ENCODE data around the gene HOXD4.

HOXD4 gene

GRCh38 chr2:176125772-176126054, 25.6 kb upstream of the HOXD4 start:
- H3K36me3 Mint-ChIP-seq (ENCODE audit: low read depth), result peaks cover 29% of the 10 kb centered on the region
- peaks cover 49% of the 10 kb centered on the region for H3K27me3 Mint-ChIP-seq (ENCODE audit: low read depth)
- TF ChIP-seq, protein P1, sequence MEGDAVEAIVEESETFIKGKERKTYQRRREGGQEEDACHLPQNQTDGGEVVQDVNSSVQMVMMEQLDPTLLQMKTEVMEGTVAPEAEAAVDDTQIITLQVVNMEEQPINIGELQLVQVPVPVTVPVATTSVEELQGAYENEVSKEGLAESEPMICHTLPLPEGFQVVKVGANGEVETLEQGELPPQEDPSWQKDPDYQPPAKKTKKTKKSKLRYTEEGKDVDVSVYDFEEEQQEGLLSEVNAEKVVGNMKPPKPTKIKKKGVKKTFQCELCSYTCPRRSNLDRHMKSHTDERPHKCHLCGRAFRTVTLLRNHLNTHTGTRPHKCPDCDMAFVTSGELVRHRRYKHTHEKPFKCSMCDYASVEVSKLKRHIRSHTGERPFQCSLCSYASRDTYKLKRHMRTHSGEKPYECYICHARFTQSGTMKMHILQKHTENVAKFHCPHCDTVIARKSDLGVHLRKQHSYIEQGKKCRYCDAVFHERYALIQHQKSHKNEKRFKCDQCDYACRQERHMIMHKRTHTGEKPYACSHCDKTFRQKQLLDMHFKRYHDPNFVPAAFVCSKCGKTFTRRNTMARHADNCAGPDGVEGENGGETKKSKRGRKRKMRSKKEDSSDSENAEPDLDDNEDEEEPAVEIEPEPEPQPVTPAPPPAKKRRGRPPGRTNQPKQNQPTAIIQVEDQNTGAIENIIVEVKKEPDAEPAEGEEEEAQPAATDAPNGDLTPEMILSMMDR (IDR thresholded peaks at IDR 0.05; ENCODE audit: unreplicated experiment in 3 of 3), result no peak
- H3K4me3 Mint-ChIP-seq, result peak overlapping the region; percentile 91 to 95 (median 92)
- peaks cover 55% of the 10 kb centered on the region for H3K4me1 Mint-ChIP-seq
- H3K27ac Mint-ChIP-seq, result peak overlapping the region; percentile 99 to 100 (median 99)
- no peaks in the 10 kb centered on the region for H3K9me3 Mint-ChIP-seq

GRCh38 chr2:176126929-176127773, 24.2 kb upstream of the HOXD4 start:
- peaks cover 52% of the 10 kb centered on the region for H3K4me1 Mint-ChIP-seq
- TF ChIP-seq, protein P1 (IDR thresholded peaks at IDR 0.05; ENCODE audit: unreplicated experiment in 3 of 3), result peak; percentile 86 to 94 (median 88)
- peaks cover 43% of the 10 kb centered on the region for H3K27me3 Mint-ChIP-seq (ENCODE audit: low read depth)
- peak overlapping the region; percentile 99 to 100 (median 99) for H3K27ac Mint-ChIP-seq
- H3K4me3 Mint-ChIP-seq, result peak overlapping the region; percentile 91 to 98 (median 95)
- no peaks in the 10 kb centered on the region for H3K9me3 Mint-ChIP-seq
- H3K36me3 Mint-ChIP-seq (ENCODE audit: low read depth), result peaks cover 31% of the 10 kb centered on the region

GRCh38 chr2:176127774-176128072, 23.6 kb upstream of the HOXD4 start:
- TF ChIP-seq, protein P1 (IDR thresholded peaks at IDR 0.05; ENCODE audit: unreplicated experiment in 3 of 3), result no peak
- Mint-ChIP-seq H3K4me1 (peaks cover 56% of the 10 kb centered on the region), H3K27me3 (ENCODE audit: low read depth) (peaks cover 46% of the 10 kb centered on the region), H3K4me3 (peak overlapping the region; percentile 91 to 98 (median 95)), H3K36me3 (ENCODE audit: low read depth) (peaks cover 35% of the 10 kb centered on the region), H3K9me3 (no peaks in the 10 kb centered on the region), H3K27ac (peak overlapping the region; percentile 99 to 100 (median 99))

GRCh38 chr2:176128172-176128981, 23.0 kb upstream of the HOXD4 start:
- TF ChIP-seq, protein P1 (IDR thresholded peaks at IDR 0.05; ENCODE audit: unreplicated experiment in 3 of 3), result no peak
- peak overlapping the region; percentile 99 to 100 (median 99) for H3K27ac Mint-ChIP-seq
- peaks cover 34% of the 10 kb centered on the region for H3K36me3 Mint-ChIP-seq (ENCODE audit: low read depth)
- H3K4me1 Mint-ChIP-seq, result peaks cover 62% of the 10 kb centered on the region
- no peaks in the 10 kb centered on the region for H3K9me3 Mint-ChIP-seq
- peaks cover 43% of the 10 kb centered on the region for H3K27me3 Mint-ChIP-seq (ENCODE audit: low read depth)
- peak overlapping the region; percentile 91 to 98 (median 95) for H3K4me3 Mint-ChIP-seq

DNA sequence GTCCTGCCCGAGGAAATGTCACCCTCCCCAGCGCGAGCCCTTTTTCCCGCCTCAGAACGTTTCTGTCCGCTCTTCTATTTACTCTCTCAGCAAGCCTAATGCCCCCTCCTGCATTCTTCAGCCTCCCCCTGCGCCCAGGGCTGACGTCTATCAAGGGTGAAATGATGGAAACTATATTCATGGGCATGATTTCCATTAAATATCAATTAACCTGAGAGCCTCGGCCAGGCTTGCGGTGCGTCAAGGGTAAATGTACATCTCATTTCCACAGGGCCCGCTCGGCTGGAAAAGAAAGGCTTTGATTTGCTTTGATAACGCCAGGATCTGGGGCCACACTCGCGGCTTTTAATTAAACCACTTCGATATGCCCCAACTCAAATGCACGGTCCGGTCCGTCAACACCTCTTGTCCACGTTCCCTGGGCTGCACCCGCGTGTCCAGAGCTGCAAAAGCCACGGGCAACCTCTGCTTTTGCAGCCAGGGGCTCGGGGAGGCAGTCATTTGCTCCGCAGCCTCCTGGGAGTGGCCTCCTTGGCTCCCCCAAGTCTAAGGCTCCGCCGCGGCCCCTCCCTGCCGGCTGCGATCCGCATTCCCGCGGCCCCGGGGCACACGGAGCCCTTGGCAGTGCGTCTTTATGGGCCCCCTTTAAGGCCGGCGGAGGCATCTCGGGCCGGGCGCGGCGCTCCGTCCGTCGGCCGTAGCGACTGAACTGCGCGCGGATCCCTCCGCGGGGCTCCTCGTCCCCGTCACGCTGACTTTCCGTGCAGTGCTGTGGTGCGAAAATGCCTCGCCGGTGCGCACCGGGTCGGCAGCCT, 22.2 kb upstream of the HOXD4 start, which contains the start of gene HOXD8:
TSS of gene HOXD8 (plus strand) at position 724 of the 815 bp plus-strand sequence. CDS start 662 bp downstream, outside the sequence.
- Mint-ChIP-seq H3K27me3 (ENCODE audit: low read depth) (peaks cover 35% of the 10 kb centered on the region), H3K27ac (peak within 1 kb of the TSS; percentile 99 to 100 (median 100)), H3K4me3 (peak within 1 kb of the TSS; percentile 91 to 98 (median 97)), H3K9me3 (no peaks in the 10 kb centered on the region), H3K4me1 (peaks cover 64% of the 10 kb centered on the region), H3K36me3 (ENCODE audit: low read depth) (peaks cover 30% of the 10 kb centered on the region)
- TF ChIP-seq, protein P1 (IDR thresholded peaks at IDR 0.05; ENCODE audit: unreplicated experiment in 3 of 3), result no peak
